HepG2 (cell line): ENCODE data around the gene SH2D7. TPM values are rescaled to one million over a fixed set of nuclear protein-coding genes. Genes with fewer than 3 reads are reported as not detected.

ENCODE experiments used
- ARNT2 ChIP-seq: sonication (generic); formaldehyde crosslinking; IDR thresholded peaks from 2 replicates; pipeline ENCODE4 v1.8.0; 2022; ENCODE audit warnings: mild to moderate bottlenecking, low read depth, missing genetic modification reagents, moderate library complexity
- CCAR2 ChIP-seq: fragments of 200-400 bp; formaldehyde crosslinking; optimal IDR thresholded peaks from 2 replicates; pipeline ENCODE3; 2018; ENCODE audit warnings: low read depth, mild to moderate bottlenecking, low read length, moderate library complexity
- ERF ChIP-seq: IDR thresholded peaks from 2 replicates; pipeline ENCODE4 v1.6.1; 2018; ENCODE audit warnings: missing biosample characterization, missing genetic modification reagents
- EZH2 ChIP-seq: conservative IDR thresholded peaks from 2 replicates; pipeline ENCODE4 v1.6.1; 2012; ENCODE audit warnings: mild to moderate bottlenecking, low read depth, low read length, moderate library complexity
- FOXP4 ChIP-seq: sonication (generic); formaldehyde crosslinking; IDR thresholded peaks from 2 replicates; pipeline ENCODE4 v1.4.0; 2020; ENCODE audit warnings: missing genetic modification reagents
- HNRNPLL ChIP-seq: fragments of 200-400 bp; formaldehyde crosslinking; IDR thresholded peaks from 2 replicates; pipeline ENCODE4 v1.6.1; 2017; ENCODE audit warnings: mild to moderate bottlenecking, low read depth, low read length; ENCODE audit not compliant: poor library complexity, severe bottlenecking
- MAFF ChIP-seq: IDR thresholded peaks from 2 replicates; pipeline ENCODE4 v1.6.1; 2011; ENCODE audit warnings: low read depth, low read length, improper control_type of control experiment
- MED1 ChIP-seq: sonication (generic); formaldehyde crosslinking; IDR thresholded peaks from 2 replicates; pipeline ENCODE4 v1.4.0; 2020; ENCODE audit warnings: missing genetic modification reagents
- NCOR1 ChIP-seq: fragments of 200-600 bp; sonication (generic); IDR thresholded peaks from 2 replicates; pipeline ENCODE4 v1.7.0; 2017; ENCODE audit warnings: antibody characterized with exemption, low read length, borderline replicate concordance
- RARG ChIP-seq: sonication (generic); formaldehyde crosslinking; IDR thresholded peaks from 2 replicates; pipeline ENCODE4 v1.4.0; 2020; ENCODE audit warnings: low read depth, mild to moderate bottlenecking, missing genetic modification reagents
- TFDP1 ChIP-seq: IDR thresholded peaks from 2 replicates; pipeline ENCODE4 v1.6.1; 2016; ENCODE audit warnings: missing compliant biosample characterization, missing genetic modification reagents, borderline replicate concordance
- ZFP91 ChIP-seq: sonication (generic); formaldehyde crosslinking; IDR thresholded peaks from 2 replicates; pipeline ENCODE4 v1.9.0; 2022; ENCODE audit warnings: missing genetic modification reagents, mild to moderate bottlenecking, borderline replicate concordance
- ZNF280D ChIP-seq: sonication (generic); formaldehyde crosslinking; IDR thresholded peaks from 2 replicates; pipeline ENCODE4 v1.5.1; 2020; ENCODE audit warnings: mild to moderate bottlenecking, missing genetic modification reagents
- ZNF326 ChIP-seq: sonication (generic); formaldehyde crosslinking; IDR thresholded peaks from 2 replicates; pipeline ENCODE4 v1.4.0; 2020; ENCODE audit warnings: missing genetic modification reagents, borderline replicate concordance
- ZNF562 ChIP-seq: sonication (generic); formaldehyde crosslinking; IDR thresholded peaks from 2 replicates; pipeline ENCODE4 v1.8.0; 2022; ENCODE audit warnings: missing genetic modification reagents, borderline replicate concordance
- ZNF670 ChIP-seq: sonication (generic); formaldehyde crosslinking; IDR thresholded peaks from 2 replicates; pipeline ENCODE4 v1.8.0; 2022; ENCODE audit warnings: mild to moderate bottlenecking, missing genetic modification reagents, borderline replicate concordance
- ZNF674 ChIP-seq: sonication (generic); formaldehyde crosslinking; IDR thresholded peaks from 2 replicates; pipeline ENCODE4 v1.5.0; 2020; ENCODE audit warnings: low read depth, mild to moderate bottlenecking, missing genetic modification reagents
- ZNF713 ChIP-seq: sonication (generic); formaldehyde crosslinking; IDR thresholded peaks from 2 replicates; pipeline ENCODE4 v1.4.0; 2020; ENCODE audit warnings: mild to moderate bottlenecking, missing genetic modification reagents
- ZSCAN22 ChIP-seq: sonication (generic); formaldehyde crosslinking; IDR thresholded peaks from 2 replicates; pipeline ENCODE4 v1.4.0; 2020; ENCODE audit warnings: mild to moderate bottlenecking, missing genetic modification reagents
- ZSCAN30 ChIP-seq: sonication (generic); formaldehyde crosslinking; IDR thresholded peaks from 2 replicates; pipeline ENCODE4 v1.5.0; 2020; ENCODE audit warnings: mild to moderate bottlenecking, missing genetic modification reagents
- polyA plus RNA-seq, 8 experiments: library from polyadenylated mRNA; depleted of rRNA in 3 of 8; stranded (reverse) in 7 of 8; unstranded in 1 of 8; fragments of >200 nt; fragmentation: Illumina TruSeq in 4 of 8; extraction: Trizol in 4 of 8; gene quantifications; 2 replicates each; pipeline versions ENCODE4 v1.2.1 to v1.2.3, GENCODE V29; 2011 to 2016; ENCODE audit warnings: low read depth in 4 of 8, missing spikeins in 1 of 8, mixed read lengths in 1 of 8; ENCODE audit not compliant: insufficient read depth in 1 of 8
- total RNA-seq, 5 experiments: library from RNA; depleted of rRNA; stranded (reverse); fragments of >200 nt; fragmentation: Illumina TruSeq; extraction: Trizol; gene quantifications; 2 replicates each; pipeline ENCODE4 v1.2.3, GENCODE V29; 2016; ENCODE audit warnings: low read depth in 1 of 5

The SH2D7 gene
- total and polyA plus RNA-seq, 2 of the 13 experiments (the other 11 are each of a cell fraction or from before 2014, with no cell fraction given): not detected

- TF ChIP-seq RARG (CRISPR knock-in tag) (no peak), ZNF713 (CRISPR knock-in tag) (no peak), ZNF562 (CRISPR knock-in tag) (no peak), EZH2 (no peak), HNRNPLL (no peak), NCOR1 (no peak), ZNF674 (CRISPR knock-in tag) (no peak), ZSCAN22 (no peak), MAFF (no peak), MED1 (CRISPR knock-in tag) (0 out of 2 replicates have a peak, but pooled peaks have one; percentile 24), ZNF326 (CRISPR knock-in tag) (no peak), ZSCAN30 (no peak), FOXP4 (CRISPR knock-in tag) (no peak), ARNT2 (CRISPR knock-in tag) (no peak), ERF (CRISPR knock-in tag) (no peak), ZNF280D (no peak), ZFP91 (CRISPR knock-in tag) (no peak), CCAR2 (no peak), ZNF670 (no peak), TFDP1 (CRISPR knock-in tag) (no peak)
These were observed 16.1 kb downstream of the SH2D7 start (continued) for GRCh38 chr15:78108300-78109084.
